Loucy (cell line): ENCODE results near the gene TIPIN.

ENCODE experiments used
- CTCF ChIP-seq: fragments of 200-600 bp; sonication (generic); conservative IDR thresholded peaks from 2 replicates; pipeline ENCODE4 v1.5.1; 2014; ENCODE audit warnings: mild to moderate bottlenecking, antibody characterized with exemption, low read length
- EZH2phosphoT487 ChIP-seq: fragments of 200-600 bp; IDR thresholded peaks from 2 replicates; pipeline ENCODE4 v1.6.1; 2018; ENCODE audit warnings: antibody characterized with exemption, mild to moderate bottlenecking, moderate library complexity, borderline replicate concordance

GRCh38 chr15:66388043-66388363 lies 31.5 kb upstream of the TIPIN start:
- TF ChIP-seq CTCF (no peak; the same call in none of the 2 replicates), EZH2phosphoT487 (no peak)
